IgD-negative memory B cell (primary cell): Measurements from ENCODE around the gene MAPK8IP1. TPM values are rescaled to one million over a fixed set of nuclear protein-coding genes. Genes with fewer than 3 reads are reported as not detected.

ENCODE experiments used
- H3K27ac Mint-ChIP-seq, 3 donors: one replicate each; pipeline ENCODE4 v1.8.0; 2020 to 2022; ENCODE audit warnings: mild to moderate bottlenecking in 3 of 3, mixed read lengths in 3 of 3, moderate library complexity in 1 of 3
- H3K27me3 Mint-ChIP-seq: one replicate; pipeline ENCODE4 v1.8.0; 2021; ENCODE audit warnings: mixed read lengths
- H3K36me3 Mint-ChIP-seq: one replicate; pipeline ENCODE4 v1.8.0; 2020; ENCODE audit warnings: mild to moderate bottlenecking, mixed read lengths
- H3K4me1 Mint-ChIP-seq, 3 donors: one replicate each; pipeline ENCODE4 v1.8.0; 2020 to 2022; ENCODE audit warnings: mixed read lengths in 3 of 3, mild to moderate bottlenecking in 1 of 3
- H3K4me3 Mint-ChIP-seq, 4 donors: one replicate each; pipeline ENCODE4 v1.8.0; 2020 to 2022; ENCODE audit warnings: mild to moderate bottlenecking in 4 of 4, mixed read lengths in 4 of 4, moderate library complexity in 3 of 4
- H3K9me3 Mint-ChIP-seq, 3 donors: one replicate each; pipeline ENCODE4 v1.8.0; 2020 to 2021; ENCODE audit warnings: mixed read lengths in 3 of 3, mild to moderate bottlenecking in 1 of 3
- polyA plus RNA-seq: library from polyadenylated mRNA; unstranded; fragments of 300-500 nt; fragmentation: Illumina TruSeq; gene quantifications from one replicate; pipeline ENCODE4 v1.2.3, GENCODE V29; 2021

MAPK8IP1 gene
- polyA plus RNA-seq, 1 donor from 2014 or later = 0.26 TPM

DNA sequence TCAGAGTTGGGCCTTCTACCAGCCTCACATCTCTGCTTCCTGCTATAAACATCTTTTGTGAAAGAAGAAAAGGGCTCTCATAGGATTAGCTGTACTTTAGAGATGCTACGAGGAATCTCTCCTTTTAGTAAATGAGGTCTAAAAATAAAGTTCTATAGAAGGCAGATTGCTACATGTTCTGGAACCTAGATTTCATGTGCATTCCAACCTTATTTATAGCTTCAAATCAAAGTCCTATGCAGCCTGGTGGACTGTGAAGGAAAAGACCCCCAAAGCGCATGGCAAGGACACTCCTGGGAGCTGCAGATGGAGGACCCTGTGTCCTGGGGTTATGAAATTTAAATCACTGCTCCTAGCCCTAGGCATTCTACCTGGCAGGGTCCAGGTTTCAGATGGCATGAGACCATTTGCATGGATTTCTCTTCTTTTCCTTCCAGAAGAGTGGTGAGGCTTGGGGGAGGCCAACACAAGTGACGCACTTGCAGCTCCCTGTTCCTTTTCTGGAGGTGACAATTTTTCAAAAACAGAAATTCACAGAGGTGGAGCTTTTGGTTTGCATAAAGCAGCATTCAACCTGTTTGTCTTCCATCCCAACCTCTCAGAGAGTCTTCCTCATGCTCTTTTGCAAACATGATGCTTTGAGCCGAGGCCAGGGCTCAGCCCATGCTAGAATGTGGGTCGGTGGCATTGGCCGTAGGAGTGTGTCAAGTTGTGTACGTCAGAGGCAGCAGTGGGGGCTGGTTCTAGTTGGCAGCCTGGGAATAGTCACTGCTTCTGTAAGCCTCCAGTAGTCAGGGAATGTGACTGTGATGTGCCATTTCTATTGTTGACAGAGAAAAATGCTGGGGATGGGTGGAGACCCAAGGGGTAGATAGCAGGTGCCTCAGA, 31.9 kb upstream of the MAPK8IP1 start:
- H3K4me3 Mint-ChIP-seq = peak overlapping the region in 2 of 4 donors; percentile 32
- no peaks in the 10 kb centered on the region for H3K9me3 Mint-ChIP-seq
- peaks cover 17 to 37% (median 21%) of the 10 kb centered on the region in 3 donors for H3K4me1 Mint-ChIP-seq
- peak overlapping the region in 1 of 3 donors; percentile 62 for H3K27ac Mint-ChIP-seq
- peaks cover 1% of the 10 kb centered on the region for H3K36me3 Mint-ChIP-seq
- H3K27me3 Mint-ChIP-seq = no peaks in the 10 kb centered on the region

DNA sequence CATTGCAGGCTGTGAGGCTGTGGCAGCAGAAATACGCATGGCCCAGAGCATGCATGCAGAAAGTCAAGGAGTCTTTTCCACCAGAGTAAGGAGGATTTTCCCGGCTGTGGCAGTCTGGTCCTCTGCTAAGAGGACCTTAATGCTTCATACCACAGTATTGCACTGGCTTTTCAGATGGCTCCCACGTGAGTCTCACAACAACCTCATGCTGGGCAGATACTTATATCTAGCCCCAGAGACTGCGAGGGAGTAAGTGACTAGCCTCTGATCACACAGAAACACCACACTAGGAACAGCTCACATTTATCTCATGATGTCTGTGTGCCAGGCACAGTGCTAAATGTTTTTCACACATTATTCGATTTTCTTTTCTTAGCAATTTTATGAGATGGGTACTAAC, 30.1 kb upstream of the MAPK8IP1 start:
- H3K4me1 Mint-ChIP-seq = peaks cover 9 to 26% (median 17%) of the 10 kb centered on the region in 3 donors
- no peaks in the 10 kb centered on the region for H3K9me3 Mint-ChIP-seq
- no peaks in the 10 kb centered on the region for H3K27me3 Mint-ChIP-seq
- H3K4me3 Mint-ChIP-seq = no peak overlapping the region
- no peaks in the 10 kb centered on the region for H3K36me3 Mint-ChIP-seq
- H3K27ac Mint-ChIP-seq = no peak overlapping the region

DNA sequence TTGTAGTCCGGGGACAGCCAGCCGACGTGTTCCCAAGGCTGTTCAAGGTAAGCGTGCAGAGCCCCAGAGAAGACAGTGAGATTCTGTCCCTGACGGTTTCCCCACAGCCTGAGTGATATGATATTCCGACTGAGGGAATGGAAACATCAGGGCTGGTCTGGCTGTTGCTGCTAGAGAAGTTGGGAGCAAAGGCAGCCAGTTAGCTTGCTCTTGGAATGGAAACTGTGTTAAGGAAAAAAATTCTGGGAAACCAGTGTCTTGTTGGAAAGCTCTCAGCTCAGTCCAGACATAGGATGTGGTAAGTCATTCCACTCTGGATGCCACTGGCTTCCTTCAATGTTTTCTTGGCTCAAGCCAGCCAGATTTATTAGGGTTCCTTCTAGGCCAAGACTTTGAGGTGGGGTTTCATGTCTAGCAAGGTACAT, 29.4 kb upstream of the MAPK8IP1 start:
- H3K4me1 Mint-ChIP-seq = peaks cover 9 to 20% (median 13%) of the 10 kb centered on the region in 3 donors
- peaks cover 1% of the 10 kb centered on the region for H3K36me3 Mint-ChIP-seq
- no peak overlapping the region for H3K4me3 Mint-ChIP-seq
- H3K27me3 Mint-ChIP-seq = no peaks in the 10 kb centered on the region
- H3K27ac Mint-ChIP-seq = no peak overlapping the region
- H3K9me3 Mint-ChIP-seq = no peaks in the 10 kb centered on the region

DNA sequence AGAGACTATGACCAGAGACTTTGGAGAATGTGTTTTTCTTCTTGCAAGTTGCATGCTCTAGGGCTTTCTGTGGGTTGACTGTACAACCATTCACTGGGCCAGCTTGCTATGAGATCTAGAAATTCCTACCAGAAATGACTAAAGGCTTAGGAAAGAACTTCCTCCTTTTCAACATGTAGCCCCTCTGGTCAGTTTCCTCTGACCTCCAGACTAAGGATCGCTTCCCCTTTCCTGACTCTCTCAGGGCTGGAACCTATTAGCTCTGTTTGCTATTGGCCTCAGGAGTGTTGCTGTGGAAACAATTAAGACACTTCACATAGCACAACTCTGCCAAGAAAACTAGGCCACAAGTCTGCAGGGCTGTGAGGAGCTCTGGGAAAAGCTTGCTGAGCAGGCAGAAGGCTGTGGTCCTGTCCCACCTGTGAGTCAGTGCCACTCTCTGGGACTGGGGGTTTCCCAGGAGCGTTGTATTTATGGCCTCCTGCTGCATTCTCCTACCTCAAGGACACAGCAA, 27.4 kb upstream of the MAPK8IP1 start:
- Mint-ChIP-seq H3K27me3 (no peaks in the 10 kb centered on the region), H3K27ac (no peak overlapping the region), H3K4me1 (peaks cover 2 to 5% (median 3%) of the 10 kb centered on the region in 3 donors), H3K4me3 (no peak overlapping the region), H3K9me3 (no peaks in the 10 kb centered on the region), H3K36me3 (peaks cover 4% of the 10 kb centered on the region)

DNA sequence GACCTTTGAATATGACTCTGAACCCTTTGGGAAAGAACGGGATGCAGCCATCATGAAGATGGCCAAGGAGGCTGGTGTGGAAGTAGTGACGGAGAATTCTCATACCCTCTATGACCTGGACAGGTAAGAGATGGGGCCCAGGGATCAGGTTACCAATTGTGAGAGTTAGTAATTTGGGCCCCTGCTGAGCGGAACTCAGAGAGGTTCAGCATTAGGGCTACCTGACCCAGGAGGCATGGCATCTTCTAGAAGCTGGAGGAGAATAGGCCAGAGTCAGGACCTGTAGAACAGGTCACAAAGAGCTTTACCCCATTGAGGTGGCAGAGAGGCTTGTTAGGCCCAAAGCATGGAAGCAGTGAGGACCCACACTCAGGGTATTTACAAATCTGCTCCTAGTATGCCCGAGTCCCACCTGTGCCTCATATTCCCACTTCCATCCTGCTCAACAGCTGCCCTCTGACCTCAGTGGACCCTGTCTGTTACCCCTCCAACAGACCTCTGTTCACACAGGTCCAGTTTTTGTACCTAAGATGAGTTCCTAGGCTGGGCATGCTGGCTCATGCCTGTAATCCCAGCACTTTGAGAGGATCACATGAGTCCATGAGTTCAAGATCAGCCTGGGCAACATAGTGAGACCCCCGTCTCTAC, 26.6 kb upstream of the MAPK8IP1 start:
- Mint-ChIP-seq H3K36me3 (peaks cover 4% of the 10 kb centered on the region), H3K27ac (peak overlapping the region in 1 of 3 donors; percentile 59), H3K4me3 (no peak overlapping the region), H3K9me3 (no peaks in the 10 kb centered on the region), H3K27me3 (no peaks in the 10 kb centered on the region), H3K4me1 (peaks cover 0 to 2% (median under 1%) of the 10 kb centered on the region in 3 donors)

DNA sequence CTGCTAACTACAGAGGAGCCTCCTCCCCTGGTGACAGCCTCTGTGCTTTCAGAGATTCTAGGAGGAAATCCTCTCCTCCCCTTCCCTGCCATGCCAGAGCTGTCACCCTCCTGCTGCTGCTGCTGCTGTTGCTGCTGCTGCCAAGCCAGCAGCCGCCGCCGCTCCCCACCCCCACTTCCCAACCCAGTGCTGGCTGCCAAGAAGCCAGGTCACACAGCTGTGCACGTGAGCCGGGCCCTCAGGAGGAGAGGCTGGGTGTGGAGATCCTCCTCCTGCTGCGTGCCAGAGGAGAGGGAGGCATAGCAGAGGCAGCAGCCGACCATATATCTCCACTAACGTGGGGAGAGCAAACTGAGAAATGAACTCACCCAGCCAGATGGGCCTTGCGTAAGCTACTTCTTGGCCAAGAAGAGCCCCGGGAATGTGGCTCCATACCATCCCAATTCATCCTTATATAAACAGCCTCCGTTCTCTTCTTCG, 25.8 kb upstream of the MAPK8IP1 start:
- Mint-ChIP-seq H3K4me3 (no peak overlapping the region), H3K9me3 (no peaks in the 10 kb centered on the region), H3K27ac (no peak overlapping the region), H3K4me1 (no peaks in the 10 kb centered on the region), H3K27me3 (no peaks in the 10 kb centered on the region), H3K36me3 (peaks cover 4% of the 10 kb centered on the region)

DNA sequence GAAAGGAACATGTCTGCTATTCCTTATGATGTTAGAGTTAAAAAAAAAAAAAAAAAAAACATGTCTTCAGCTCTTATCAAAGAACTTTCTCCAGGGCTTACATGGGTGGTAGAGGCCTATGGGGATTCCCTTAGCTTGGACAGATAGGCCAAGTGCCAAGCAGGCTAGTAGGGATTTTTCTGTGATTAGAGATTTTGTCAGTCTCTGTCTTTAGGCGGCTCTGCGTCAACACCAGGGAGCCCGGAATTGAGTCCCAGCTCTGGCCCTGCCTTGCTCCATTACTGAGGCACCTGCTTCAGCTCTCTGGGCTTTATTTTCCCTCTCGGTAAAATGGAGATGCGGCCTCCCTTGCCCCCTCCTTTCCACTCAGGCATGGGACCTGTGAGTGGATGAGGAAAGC, 25.1 kb upstream of the MAPK8IP1 start:
- no peaks in the 10 kb centered on the region for H3K27me3 Mint-ChIP-seq
- no peak overlapping the region for H3K27ac Mint-ChIP-seq
- no peaks in the 10 kb centered on the region for H3K9me3 Mint-ChIP-seq
- H3K4me1 Mint-ChIP-seq = no peaks in the 10 kb centered on the region
- no peak overlapping the region for H3K4me3 Mint-ChIP-seq
- H3K36me3 Mint-ChIP-seq = peaks cover 4% of the 10 kb centered on the region

DNA sequence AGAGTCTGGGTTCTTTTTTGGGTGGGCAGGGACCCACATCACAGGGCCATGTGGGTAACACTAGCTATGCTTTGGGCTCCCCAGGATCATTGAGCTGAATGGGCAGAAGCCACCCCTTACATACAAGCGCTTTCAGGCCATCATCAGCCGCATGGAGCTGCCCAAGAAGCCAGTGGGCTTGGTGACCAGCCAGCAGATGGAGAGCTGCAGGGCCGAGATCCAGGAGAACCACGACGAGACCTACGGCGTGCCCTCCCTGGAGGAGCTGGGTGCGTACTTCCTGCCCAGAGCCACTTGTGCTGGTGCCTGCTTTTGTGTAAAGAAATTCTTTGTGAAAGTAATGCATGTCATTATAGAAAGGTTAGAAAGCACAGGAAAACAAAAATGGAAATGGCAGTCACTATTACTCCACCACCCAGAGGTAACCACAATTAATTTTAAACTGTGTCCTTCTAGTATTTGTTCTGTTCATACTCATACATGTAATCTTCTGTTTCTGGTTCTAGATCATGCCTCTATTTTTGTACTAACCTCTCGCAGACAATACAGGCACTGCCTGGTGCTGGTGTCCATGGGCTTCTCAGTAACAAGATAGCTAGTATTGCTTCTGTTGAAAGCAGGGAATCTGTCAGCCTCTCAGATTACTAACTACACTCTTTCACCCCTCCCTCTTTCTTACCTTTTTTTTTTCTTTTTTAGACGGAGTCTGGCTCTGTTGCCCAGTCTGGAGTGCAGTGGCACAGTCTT, 24.5 kb upstream of the MAPK8IP1 start:
- Mint-ChIP-seq H3K4me1 (no peaks in the 10 kb centered on the region), H3K36me3 (peaks cover 4% of the 10 kb centered on the region), H3K9me3 (no peaks in the 10 kb centered on the region), H3K4me3 (no peak overlapping the region), H3K27me3 (no peaks in the 10 kb centered on the region), H3K27ac (no peak overlapping the region)

DNA sequence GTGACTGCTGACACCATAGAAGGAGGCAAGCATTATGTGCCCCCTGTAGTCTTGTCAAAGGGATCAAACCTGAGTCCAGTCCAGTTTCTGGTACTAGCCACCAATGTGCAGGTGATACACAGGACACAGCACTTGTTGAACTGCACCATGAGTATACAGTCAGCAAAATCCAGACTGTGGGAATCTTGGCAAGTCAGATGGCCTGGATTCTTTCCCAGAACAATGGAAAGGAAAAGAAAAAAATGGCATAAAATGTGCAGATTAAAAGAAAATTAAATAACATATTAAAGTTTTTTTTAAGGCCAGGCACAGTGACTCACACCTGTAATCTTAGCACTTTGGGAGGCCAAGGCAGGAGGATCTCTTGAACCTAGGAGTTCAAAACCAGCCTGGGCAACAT, 21.4 kb upstream of the MAPK8IP1 start:
- Mint-ChIP-seq H3K36me3 (peaks cover 8% of the 10 kb centered on the region), H3K27me3 (no peaks in the 10 kb centered on the region), H3K27ac (no peak overlapping the region), H3K9me3 (no peaks in the 10 kb centered on the region), H3K4me3 (no peak overlapping the region), H3K4me1 (no peaks in the 10 kb centered on the region)

DNA sequence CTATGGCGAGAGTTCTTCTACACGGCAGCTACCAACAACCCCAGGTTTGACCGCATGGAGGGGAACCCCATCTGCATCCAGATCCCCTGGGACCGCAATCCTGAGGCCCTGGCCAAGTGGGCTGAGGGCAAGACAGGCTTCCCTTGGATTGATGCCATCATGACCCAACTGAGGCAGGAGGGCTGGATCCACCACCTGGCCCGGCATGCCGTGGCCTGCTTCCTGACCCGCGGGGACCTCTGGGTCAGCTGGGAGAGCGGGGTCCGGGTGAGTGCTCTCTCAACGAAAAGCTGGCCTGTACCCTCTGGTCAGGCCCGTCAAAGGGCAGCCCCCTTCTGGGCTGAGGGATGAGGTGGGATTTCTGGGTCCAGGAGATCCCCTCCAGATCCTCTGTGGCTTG, 15.9 kb upstream of the MAPK8IP1 start:
- Mint-ChIP-seq H3K4me3 (peak overlapping the region in 1 of 4 donors; percentile 60), H3K4me1 (no peaks in the 10 kb centered on the region), H3K9me3 (no peaks in the 10 kb centered on the region), H3K36me3 (peaks cover 8% of the 10 kb centered on the region), H3K27me3 (no peaks in the 10 kb centered on the region), H3K27ac (no peak overlapping the region)

DNA sequence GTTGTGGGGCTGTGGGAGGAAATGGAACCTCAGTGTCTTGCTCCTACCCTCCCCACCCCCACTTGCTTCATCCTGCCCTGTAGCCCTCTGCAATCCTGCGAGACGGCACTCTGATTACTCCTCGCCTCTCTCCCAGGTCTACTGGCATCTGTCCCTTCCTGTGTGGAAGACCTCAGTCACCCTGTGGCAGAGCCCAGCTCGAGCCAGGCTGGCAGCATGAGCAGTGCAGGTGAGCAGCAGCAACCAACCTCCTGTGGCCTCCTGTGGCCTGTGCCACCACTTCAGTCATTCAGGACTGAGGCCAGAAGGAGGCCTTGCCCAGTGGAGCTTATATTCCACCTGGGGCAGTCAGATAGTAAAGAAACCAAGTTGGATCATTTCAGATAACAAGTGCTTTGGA, 14.7 kb upstream of the MAPK8IP1 start:
- H3K27ac Mint-ChIP-seq = no peak overlapping the region
- no peak overlapping the region for H3K4me3 Mint-ChIP-seq
- no peaks in the 10 kb centered on the region for H3K9me3 Mint-ChIP-seq
- peaks cover 8% of the 10 kb centered on the region for H3K36me3 Mint-ChIP-seq
- no peaks in the 10 kb centered on the region for H3K27me3 Mint-ChIP-seq
- H3K4me1 Mint-ChIP-seq = no peaks in the 10 kb centered on the region

DNA sequence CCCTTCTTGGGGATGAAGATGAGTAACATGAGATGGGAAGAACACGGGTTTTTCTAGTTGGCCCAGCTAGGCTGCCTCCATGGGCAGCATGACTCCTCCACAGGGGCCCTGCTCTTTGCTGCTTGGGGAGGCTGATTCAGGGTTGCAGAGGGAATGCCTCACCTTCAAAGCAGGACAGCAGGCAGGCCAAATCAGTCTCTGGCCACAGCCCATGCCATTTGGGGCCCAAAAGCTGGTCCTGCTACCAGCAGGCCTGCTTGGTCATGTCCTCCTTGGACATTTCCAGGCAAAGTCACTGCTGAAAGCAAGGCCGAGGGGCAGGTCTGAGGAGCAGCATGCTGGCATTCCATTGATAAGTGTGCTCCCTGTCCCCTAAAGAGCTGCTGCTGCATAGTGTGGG, 13.8 kb upstream of the MAPK8IP1 start:
- Mint-ChIP-seq H3K27me3 (no peaks in the 10 kb centered on the region), H3K9me3 (no peaks in the 10 kb centered on the region), H3K36me3 (peaks cover 8% of the 10 kb centered on the region), H3K4me3 (no peak overlapping the region), H3K27ac (peak overlapping the region in 1 of 3 donors; percentile 67), H3K4me1 (no peaks in the 10 kb centered on the region)

DNA sequence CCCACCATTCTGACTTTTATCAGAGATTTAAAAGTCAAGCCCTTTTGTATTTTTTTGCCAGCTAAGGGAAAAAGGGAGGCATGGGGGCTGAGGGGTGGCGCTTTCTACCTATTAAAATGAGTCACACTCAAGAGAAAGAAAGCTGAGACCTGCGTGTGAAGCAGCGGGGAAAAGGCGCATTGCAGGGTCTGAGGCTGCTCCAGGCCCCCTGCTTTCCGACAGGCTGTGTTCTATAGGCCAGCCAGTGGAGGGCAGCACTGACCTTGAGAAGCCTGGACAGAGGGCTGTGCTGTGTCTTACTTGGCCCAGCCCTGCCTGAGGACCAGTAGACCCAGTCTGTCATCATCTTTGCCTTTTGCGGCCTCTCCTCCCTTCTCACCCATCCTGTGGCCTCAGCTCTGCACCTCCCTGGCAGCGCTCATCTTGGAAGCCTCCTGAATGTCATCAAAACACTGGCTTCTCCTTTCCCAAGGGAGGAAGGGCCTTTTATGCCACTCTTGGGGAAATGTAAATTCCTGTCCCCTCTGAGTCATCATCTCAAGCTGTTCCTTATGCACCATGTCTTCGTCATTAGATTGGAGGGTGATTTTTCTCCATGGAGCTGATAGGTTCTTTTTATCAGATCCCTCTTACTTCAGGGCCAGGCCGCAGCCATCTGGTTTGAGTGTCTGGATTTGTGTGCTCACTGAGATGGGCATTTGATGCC, 12.6 kb upstream of the MAPK8IP1 start:
- H3K4me3 Mint-ChIP-seq = no peak overlapping the region
- no peaks in the 10 kb centered on the region for H3K4me1 Mint-ChIP-seq
- H3K36me3 Mint-ChIP-seq = peaks cover 10% of the 10 kb centered on the region
- H3K9me3 Mint-ChIP-seq = no peaks in the 10 kb centered on the region
- no peaks in the 10 kb centered on the region for H3K27me3 Mint-ChIP-seq
- peak overlapping the region in 1 of 3 donors; percentile 13 for H3K27ac Mint-ChIP-seq

DNA sequence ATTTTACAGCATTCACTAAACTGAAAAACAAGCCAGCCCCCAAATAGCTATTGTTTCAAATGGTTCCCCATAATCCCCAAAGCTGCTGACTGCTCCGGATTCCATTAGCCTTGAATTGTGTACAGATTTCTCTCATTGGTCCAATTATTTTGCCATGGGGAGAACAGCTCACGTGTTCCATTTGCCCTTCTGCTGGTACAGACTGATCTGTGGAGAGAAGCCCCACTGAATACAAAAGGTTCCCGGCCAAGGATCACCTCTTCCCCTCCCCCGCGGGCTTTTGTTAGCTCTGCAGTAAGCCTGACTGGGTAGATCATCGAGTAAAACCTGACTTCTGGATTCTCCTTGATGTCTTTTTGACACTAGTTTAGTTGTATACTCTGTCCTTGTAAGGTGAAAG, 9.1 kb upstream of the MAPK8IP1 start:
- H3K36me3 Mint-ChIP-seq = peaks cover 17% of the 10 kb centered on the region
- H3K4me1 Mint-ChIP-seq = no peaks in the 10 kb centered on the region
- no peak overlapping the region for H3K4me3 Mint-ChIP-seq
- H3K27ac Mint-ChIP-seq = peak overlapping the region in 1 of 3 donors; percentile 39
- H3K27me3 Mint-ChIP-seq = no peaks in the 10 kb centered on the region
- H3K9me3 Mint-ChIP-seq = no peaks in the 10 kb centered on the region
